ENCODE results near the gene EVI5. TPM values are rescaled to one million over a fixed set of nuclear protein-coding genes. Genes with fewer than 3 reads are reported as not detected.

Gene EVI5
- total and polyA plus RNA-seq, 2 donors (not counting 1 experiment from before 2014, with no cell fraction given) = 1.5 to 36.3 TPM

DNA sequence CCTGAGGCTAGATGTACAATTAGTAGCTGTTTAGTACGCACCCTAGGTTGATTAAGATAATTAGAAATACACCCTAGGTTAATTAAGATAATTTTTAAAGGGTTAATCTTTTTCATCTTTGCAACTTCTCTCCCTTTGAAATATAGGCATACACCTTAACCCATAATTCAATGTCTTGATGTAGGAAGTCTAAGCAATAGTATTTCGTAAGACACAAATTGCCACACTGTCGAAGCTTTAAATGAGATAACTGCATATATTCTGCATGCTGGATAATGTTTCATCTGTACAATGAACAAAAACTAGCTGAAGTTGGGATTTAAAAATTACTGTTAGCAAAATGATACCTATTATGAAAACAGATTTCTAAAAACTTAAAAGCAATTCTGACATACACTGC, 122.9 kb downstream of the EVI5 start:
- peaks cover 0 to 8% (median 0%) of the 10 kb centered on the region in 3 donors for H3K9me3 ChIP-seq (ENCODE audit: control extremely low read depth in 1 of 3, control insufficient read depth in 2 of 3, insufficient read depth in 1 of 3, low read length in 2 of 3)
- no peak overlapping the region for H3K4me3 Mint-ChIP-seq
- no peak for ATAC-seq (ENCODE audit: low read depth)
- no peak for TF ChIP-seq EZH2 (IDR thresholded peaks at IDR 0.05; ENCODE audit: borderline replicate concordance, insufficient read depth, low read depth, low read length, poor library complexity, severe bottlenecking)
- TF ChIP-seq, protein P1, sequence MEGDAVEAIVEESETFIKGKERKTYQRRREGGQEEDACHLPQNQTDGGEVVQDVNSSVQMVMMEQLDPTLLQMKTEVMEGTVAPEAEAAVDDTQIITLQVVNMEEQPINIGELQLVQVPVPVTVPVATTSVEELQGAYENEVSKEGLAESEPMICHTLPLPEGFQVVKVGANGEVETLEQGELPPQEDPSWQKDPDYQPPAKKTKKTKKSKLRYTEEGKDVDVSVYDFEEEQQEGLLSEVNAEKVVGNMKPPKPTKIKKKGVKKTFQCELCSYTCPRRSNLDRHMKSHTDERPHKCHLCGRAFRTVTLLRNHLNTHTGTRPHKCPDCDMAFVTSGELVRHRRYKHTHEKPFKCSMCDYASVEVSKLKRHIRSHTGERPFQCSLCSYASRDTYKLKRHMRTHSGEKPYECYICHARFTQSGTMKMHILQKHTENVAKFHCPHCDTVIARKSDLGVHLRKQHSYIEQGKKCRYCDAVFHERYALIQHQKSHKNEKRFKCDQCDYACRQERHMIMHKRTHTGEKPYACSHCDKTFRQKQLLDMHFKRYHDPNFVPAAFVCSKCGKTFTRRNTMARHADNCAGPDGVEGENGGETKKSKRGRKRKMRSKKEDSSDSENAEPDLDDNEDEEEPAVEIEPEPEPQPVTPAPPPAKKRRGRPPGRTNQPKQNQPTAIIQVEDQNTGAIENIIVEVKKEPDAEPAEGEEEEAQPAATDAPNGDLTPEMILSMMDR (IDR thresholded peaks at IDR 0.05) = no peak
- peaks cover 0 to 3% of the 10 kb centered on the region in 2 experiments for H3K36me3 ChIP-seq (replicated peaks in 1 of 2; ENCODE audit: control extremely low read depth in 1 of 2, control insufficient read depth in 1 of 2, extremely low read depth in 1 of 2, insufficient read depth in 2 of 2, low read length in 1 of 2)
- no peaks in the 10 kb centered on the region for H3K9me3 Mint-ChIP-seq (ENCODE audit: insufficient read depth)
- intact Hi-C loops (cut with micrococcal nuclease) = no loop called here
- H3K27me3 ChIP-seq (replicated peaks in 1 of 4; ENCODE audit: control extremely low read depth in 1 of 4, control insufficient read depth in 3 of 4, insufficient read depth in 4 of 4, low read length in 3 of 4) = no peaks in the 10 kb centered on the region
- H2AFZ ChIP-seq (ENCODE audit: insufficient read depth, low read depth, low read length, poor library complexity, severe bottlenecking) = no peak overlapping the region
- no peak overlapping the region for H3K4me2 ChIP-seq (replicated peaks; ENCODE audit: low read depth, low read length, poor library complexity, severe bottlenecking)
- no peaks in the 10 kb centered on the region for H4K20me1 ChIP-seq (ENCODE audit: control insufficient read depth, insufficient read depth, low read length, poor library complexity, severe bottlenecking)
- no peak for DNase-seq
- no peaks in the 10 kb centered on the region for H3K27me3 Mint-ChIP-seq
- H3K79me2 ChIP-seq (ENCODE audit: control insufficient read depth, insufficient read depth, low read length) = no peaks in the 10 kb centered on the region
- CTCF ChIA-PET = no interaction called here
- H3K4me1 ChIP-seq (ENCODE audit: control insufficient read depth in 2 of 2, insufficient read depth in 2 of 2, low read length in 2 of 2) = no peaks in the 10 kb centered on the region
- H3K4me1 Mint-ChIP-seq = no peaks in the 10 kb centered on the region
- POLR2A ChIA-PET = no interaction called here
- no peak overlapping the region for H3K27ac ChIP-seq (ENCODE audit: low read length in 2 of 2)
- no peak overlapping the region for H3K9ac ChIP-seq (ENCODE audit: low read length)
- WGBS (ENCODE audit: insufficient coverage) = 100% methylated on average over 2 of the region's 3 CpGs
- no peak overlapping the region for H3K4me3 ChIP-seq (ENCODE audit: control extremely low read depth in 1 of 5, extremely low read depth in 1 of 5, insufficient read depth in 1 of 5, low read depth in 2 of 5, low read length in 4 of 5)
- H3K27ac Mint-ChIP-seq = no peak overlapping the region

DNA sequence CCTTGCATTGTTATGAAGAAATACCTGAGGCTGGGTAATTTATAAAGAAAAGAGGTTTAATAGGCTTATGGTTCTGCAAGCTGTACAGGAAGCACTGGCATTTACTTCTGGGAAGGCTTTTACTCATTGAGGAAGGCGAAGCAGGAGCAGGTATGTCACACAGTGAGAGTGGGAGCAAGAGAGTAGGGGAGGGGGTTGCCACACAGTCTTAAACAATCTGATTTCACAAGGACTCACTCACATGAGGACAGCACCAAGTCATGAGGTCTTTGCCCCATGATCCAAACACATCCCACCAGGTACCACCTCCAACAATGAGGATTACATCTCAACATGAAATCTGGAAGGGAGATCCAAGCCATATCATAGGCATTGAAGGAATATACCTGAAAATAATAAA, 127.2 kb downstream of the EVI5 start:
- H3K9me3 Mint-ChIP-seq (ENCODE audit: insufficient read depth) = peaks cover 20% of the 10 kb centered on the region
- no peak overlapping the region for H3K9ac ChIP-seq (ENCODE audit: low read length)
- no peak overlapping the region for H3K27ac ChIP-seq (ENCODE audit: low read length in 2 of 2)
- no peak overlapping the region for H3K4me2 ChIP-seq (replicated peaks; ENCODE audit: low read depth, low read length, poor library complexity, severe bottlenecking)
- peaks cover 4 to 30% (median 24%) of the 10 kb centered on the region in 3 donors for H3K9me3 ChIP-seq (ENCODE audit: control extremely low read depth in 1 of 3, control insufficient read depth in 2 of 3, insufficient read depth in 1 of 3, low read length in 2 of 3)
- no peak overlapping the region for H3K4me3 Mint-ChIP-seq
- intact Hi-C loops (cut with micrococcal nuclease) = no loop called here
- no peaks in the 10 kb centered on the region for H3K4me1 Mint-ChIP-seq
- H4K20me1 ChIP-seq (ENCODE audit: control insufficient read depth, insufficient read depth, low read length, poor library complexity, severe bottlenecking) = no peaks in the 10 kb centered on the region
- H3K27me3 ChIP-seq (replicated peaks in 1 of 4; ENCODE audit: control extremely low read depth in 1 of 4, control insufficient read depth in 3 of 4, insufficient read depth in 4 of 4, low read length in 3 of 4) = no peaks in the 10 kb centered on the region
- H3K36me3 ChIP-seq (replicated peaks in 1 of 2; ENCODE audit: control extremely low read depth in 1 of 2, control insufficient read depth in 1 of 2, extremely low read depth in 1 of 2, insufficient read depth in 2 of 2, low read length in 1 of 2) = peaks cover 5% of the 10 kb centered on the region in 2 experiments
- no peak overlapping the region for H2AFZ ChIP-seq (ENCODE audit: insufficient read depth, low read depth, low read length, poor library complexity, severe bottlenecking)
- ATAC-seq (ENCODE audit: low read depth) = no peak
- no peak for DNase-seq
- WGBS (ENCODE audit: insufficient coverage) = 83% methylated on average over 1 of the region's 1 CpG
- H3K27ac Mint-ChIP-seq = no peak overlapping the region
- no peak overlapping the region for H3K4me3 ChIP-seq (ENCODE audit: control extremely low read depth in 1 of 5, extremely low read depth in 1 of 5, insufficient read depth in 1 of 5, low read depth in 2 of 5, low read length in 4 of 5)
- no peaks in the 10 kb centered on the region for H3K4me1 ChIP-seq (ENCODE audit: control insufficient read depth in 2 of 2, insufficient read depth in 2 of 2, low read length in 2 of 2)
- POLR2A ChIA-PET = no interaction called here
- H3K79me2 ChIP-seq (ENCODE audit: control insufficient read depth, insufficient read depth, low read length) = no peaks in the 10 kb centered on the region
- CTCF ChIA-PET = no interaction called here
- no peak for TF ChIP-seq EZH2 (IDR thresholded peaks at IDR 0.05; ENCODE audit: borderline replicate concordance, insufficient read depth, low read depth, low read length, poor library complexity, severe bottlenecking)
- TF ChIP-seq, protein P1 (IDR thresholded peaks at IDR 0.05) = no peak
- H3K27me3 Mint-ChIP-seq = no peaks in the 10 kb centered on the region

Data from B cell (primary cell).